PC-9 (cell line): Measurements from ENCODE around the gene IL1RAP.

Experiments used
- CTCF ChIP-seq: fragments of 200-600 bp; sonication (generic); conservative IDR thresholded peaks from 2 replicates; pipeline ENCODE4 v1.6.1; 2017; ENCODE audit warnings: mixed run types, antibody characterized with exemption, mild to moderate bottlenecking, moderate library complexity
- EZH2 ChIP-seq: fragments of 200-600 bp; sonication (generic); IDR thresholded peaks from 2 replicates; pipeline ENCODE4 v1.8.0; 2017; ENCODE audit warnings: antibody characterized with exemption, low read depth

- TF ChIP-seq CTCF (no peak), EZH2 (no peak)
Measured at GRCh38 chr3:190621927-190622326, 108.0 kb downstream of the IL1RAP start.
